Liver (tissue), 9 donors: Measurements from ENCODE around the gene POU4F2. TPM values are rescaled to one million over a fixed set of nuclear protein-coding genes. Genes with fewer than 3 reads are reported as not detected.

Experiments used
- DNase-seq: peaks from one replicate; pipeline ENCODE4 v3.0.0-alpha.2; 2017; ENCODE audit warnings: low spot score
- H3K27ac ChIP-seq, 2 donors: one replicate each; pipeline ENCODE4 v1.7.0; 2013; ENCODE audit warnings: inconsistent platforms in 2 of 2, low read length in 2 of 2, control low read depth in 1 of 2, low read depth in 1 of 2, mild to moderate bottlenecking in 1 of 2
- H3K27me3 ChIP-seq, 4 donors: one replicate each; pipeline versions ENCODE4 v1.6.1 to v1.7.0; 2013; ENCODE audit warnings: low read length in 3 of 4, inconsistent platforms in 1 of 4, mild to moderate bottlenecking in 1 of 4, moderate library complexity in 1 of 4; ENCODE audit not compliant: control insufficient read depth in 4 of 4, insufficient read depth in 4 of 4
- H3K36me3 ChIP-seq, 4 donors: one replicate each; pipeline versions ENCODE4 v1.6.1 to v1.7.0; 2013; ENCODE audit warnings: low read length in 3 of 4, mild to moderate bottlenecking in 3 of 4, low read depth in 1 of 4, moderate library complexity in 1 of 4; ENCODE audit not compliant: control insufficient read depth in 4 of 4, insufficient read depth in 3 of 4
- H3K4me1 ChIP-seq, 4 donors: one replicate each; pipeline versions ENCODE4 v1.6.1 to v1.7.0; 2013; ENCODE audit warnings: low read length in 3 of 4, mild to moderate bottlenecking in 3 of 4, moderate library complexity in 1 of 4; ENCODE audit not compliant: control insufficient read depth in 4 of 4, insufficient read depth in 4 of 4
- H3K4me3 ChIP-seq, 3 donors: one replicate each; pipeline versions ENCODE4 v1.6.1 to v1.7.0; 2013; ENCODE audit warnings: low read length in 3 of 3, control low read depth in 1 of 3, low read depth in 1 of 3, mild to moderate bottlenecking in 1 of 3
- H3K9ac ChIP-seq, 2 donors: one replicate each; pipeline ENCODE4 v1.7.0; 2013; ENCODE audit warnings: low read length in 2 of 2, mild to moderate bottlenecking in 2 of 2, moderate library complexity in 2 of 2, control low read depth in 1 of 2, low read depth in 1 of 2
- H3K9me3 ChIP-seq, 4 donors: one replicate each; pipeline versions ENCODE4 v1.6.1 to v1.7.0; 2013; ENCODE audit warnings: low read length in 3 of 4; ENCODE audit not compliant: control insufficient read depth in 4 of 4
- FOXA2 ChIP-seq: IDR thresholded peaks from 2 replicates; pipeline ENCODE4 v1.6.1; 2016; ENCODE audit warnings: antibody characterized with exemption
- HNF4A ChIP-seq, 2 donors: conservative IDR thresholded peaks; 2 replicates each; pipeline ENCODE4 v1.6.1; 2016; ENCODE audit warnings: antibody characterized with exemption in 2 of 2, mild to moderate bottlenecking in 2 of 2
- JUND ChIP-seq, 2 donors: IDR thresholded peaks; 2 replicates each; pipeline ENCODE4 v1.6.1; 2016; ENCODE audit warnings: antibody characterized with exemption in 2 of 2
- MAX ChIP-seq: IDR thresholded peaks from 2 replicates; pipeline ENCODE4 v1.6.1; 2016; ENCODE audit warnings: antibody characterized with exemption
- NR2F2 ChIP-seq: IDR thresholded peaks from 2 replicates; pipeline ENCODE4 v1.6.1; 2016; ENCODE audit warnings: antibody characterized with exemption
- RAD21 ChIP-seq, 2 donors: IDR thresholded peaks; 2 replicates each; pipeline ENCODE4 v1.6.1; 2016; ENCODE audit warnings: antibody characterized with exemption in 2 of 2, mild to moderate bottlenecking in 2 of 2
- REST ChIP-seq: IDR thresholded peaks from 2 replicates; pipeline ENCODE4 v1.6.1; 2016; ENCODE audit warnings: antibody characterized with exemption, mild to moderate bottlenecking
- RXRA ChIP-seq, 2 donors: IDR thresholded peaks; 2 replicates each; pipeline ENCODE4 v1.6.1; 2017 to 2018; ENCODE audit warnings: antibody characterized with exemption in 2 of 2, mild to moderate bottlenecking in 1 of 2
- SP1 ChIP-seq: IDR thresholded peaks from 2 replicates; pipeline ENCODE4 v1.6.1; 2018; ENCODE audit warnings: antibody characterized with exemption, mild to moderate bottlenecking
- TAF1 ChIP-seq: conservative IDR thresholded peaks from 2 replicates; pipeline ENCODE4 v1.6.1; 2016; ENCODE audit warnings: antibody characterized with exemption, mild to moderate bottlenecking
- YY1 ChIP-seq: IDR thresholded peaks from 2 replicates; pipeline ENCODE4 v1.6.1; 2016; ENCODE audit warnings: antibody characterized with exemption, mild to moderate bottlenecking
- WGBS: extraction: QIAGEN DNeasy Blood & Tissue Kit; methylation state at CpG from one replicate; pipeline ENCODE4 v1.1.7; 2013; 5-methylcytosine and 5-hydroxymethylcytosine counted together
- polyA plus RNA-seq, 2 donors: library from polyadenylated mRNA; stranded (reverse) in 1 of 2; unstranded in 1 of 2; fragments of 200-250 nt in 1 of 2; fragments of >200 nt in 1 of 2; fragmentation: Nextera tagmentation in 1 of 2; extraction: Ambion mirVana in 1 of 2; gene quantifications; one replicate each; pipeline versions ENCODE4 v1.2.1 to v1.2.3, GENCODE V29; 2013 to 2015
- total RNA-seq, 2 donors: library from RNA; depleted of rRNA; stranded (reverse); fragments of >200 nt; gene quantifications; one replicate each; pipeline ENCODE4 v1.2.3, GENCODE V29; 2014
- donor health status: healthy.
- donor health status: healthy.
- donor health status: healthy.
- donor health status: healthy.
- donor health status: healthy.

POU4F2 gene
- total and polyA plus RNA-seq, 4 donors, result not detected

- H3K4me1 ChIP-seq, result peaks cover 0 to 3% (median 0%) of the 10 kb centered on the region in 4 donors
- WGBS, result 5% methylated on average over 13 of the region's 13 CpGs
- TF ChIP-seq JUND (IDR thresholded peaks at IDR 0.05), result no peak
- no peak for TF ChIP-seq MAX
- no peak for TF ChIP-seq RAD21 (IDR thresholded peaks at IDR 0.05)
- no peak overlapping the region for H3K27ac ChIP-seq
- no peak for DNase-seq
- H3K36me3 ChIP-seq, result no peaks in the 10 kb centered on the region
- no peak overlapping the region for H3K9ac ChIP-seq
- peaks cover 0 to 10% (median 3%) of the 10 kb centered on the region in 4 donors for H3K9me3 ChIP-seq
- no peak overlapping the region for H3K4me3 ChIP-seq
- H3K27me3 ChIP-seq, result peaks cover 2 to 26% (median 15%) of the 10 kb centered on the region in 4 donors
Measured at GRCh38 chr4:146646593-146647325, 8.1 kb downstream of the POU4F2 start.

GRCh38 chr4:146647615-146648460 is 9.1 kb downstream of the POU4F2 start:
- no peak overlapping the region for H3K4me3 ChIP-seq
- no peak overlapping the region for H3K9ac ChIP-seq
- no peak overlapping the region for H3K27ac ChIP-seq
- H3K27me3 ChIP-seq, result peaks cover 2 to 31% (median 14%) of the 10 kb centered on the region in 4 donors
- no peaks in the 10 kb centered on the region for H3K36me3 ChIP-seq
- no peak for DNase-seq
- peaks cover 0 to 4% (median 1%) of the 10 kb centered on the region in 4 donors for H3K9me3 ChIP-seq
- H3K4me1 ChIP-seq, result peaks cover 0 to 3% (median 0%) of the 10 kb centered on the region in 4 donors
- TF ChIP-seq NR2F2, result no peak
- no peak for TF ChIP-seq TAF1
- TF ChIP-seq YY1, result no peak
- TF ChIP-seq SP1, result no peak
- no peak for TF ChIP-seq REST
- no peak for TF ChIP-seq HNF4A (conservative IDR thresholded peaks at IDR 0.05)
- no peak for TF ChIP-seq FOXA2
- 4% methylated on average over 46 of the region's 46 CpGs for WGBS

- Histone ChIP-seq H3K27me3 (peaks cover 2 to 28% (median 16%) of the 10 kb centered on the region in 4 donors), H3K9ac (no peak overlapping the region), H3K27ac (no peak overlapping the region), H3K4me3 (no peak overlapping the region), H3K36me3 (no peaks in the 10 kb centered on the region), H3K4me1 (peaks cover 0 to 3% (median 0%) of the 10 kb centered on the region in 4 donors), H3K9me3 (peaks cover 0 to 1% (median 0%) of the 10 kb centered on the region in 4 donors)
- TF ChIP-seq RXRA (IDR thresholded peaks at IDR 0.05), result no peak
- TF ChIP-seq RAD21 (IDR thresholded peaks at IDR 0.05), result no peak
- TF ChIP-seq YY1, result no peak
- no peak for TF ChIP-seq JUND (IDR thresholded peaks at IDR 0.05)
- no peak for TF ChIP-seq NR2F2
- 6% methylated on average over 16 of the region's 16 CpGs for WGBS
- no peak for DNase-seq
Measured at GRCh38 chr4:146648461-146648783, 9.7 kb downstream of the POU4F2 start.
